Measurements from ENCODE around the gene RAPGEF3.

Gene RAPGEF3

GRCh38 chr12:47698055-47698454 is 60.6 kb downstream of the RAPGEF3 start:
- no peak overlapping the region for H3K4me2 ChIP-seq (ENCODE audit: low read depth, low read length, poor library complexity, severe bottlenecking)
- H4K20me1 ChIP-seq (ENCODE audit: insufficient read depth, low read length, poor library complexity, severe bottlenecking) = peaks cover 17% of the 10 kb centered on the region
- peaks cover 38% of the 10 kb centered on the region for H3K79me2 ChIP-seq (ENCODE audit: insufficient read depth, low read length)
- H3K9me2 ChIP-seq (replicated peaks; ENCODE audit: low read depth, low read length) = no peaks in the 10 kb centered on the region
- H3F3A ChIP-seq (ENCODE audit: low read depth) = no peaks in the 10 kb centered on the region
- no peak overlapping the region for H3K9ac ChIP-seq (ENCODE audit: low read depth, low read length, poor library complexity, severe bottlenecking)
- H3K36me3 ChIP-seq (ENCODE audit: insufficient read depth, low read length) = peaks cover 32% of the 10 kb centered on the region
- TF ChIP-seq EZH2phosphoT487 (IDR thresholded peaks at IDR 0.05; ENCODE audit: borderline replicate concordance) (no peak), CTCF (conservative IDR thresholded peaks at IDR 0.05; ENCODE audit: low read length) (no peak)
- H3K9me3 ChIP-seq (ENCODE audit: insufficient read depth, low read depth, low read length) = no peaks in the 10 kb centered on the region
- H2AFZ ChIP-seq (ENCODE audit: low read length) = no peak overlapping the region
- no peak overlapping the region for H3K4me3 ChIP-seq (ENCODE audit: low read length, poor library complexity, severe bottlenecking)
- no peaks in the 10 kb centered on the region for H3K27me3 ChIP-seq (ENCODE audit: insufficient read depth, low read length, poor library complexity, severe bottlenecking)
- peaks cover 34% of the 10 kb centered on the region for H3K4me1 ChIP-seq (ENCODE audit: insufficient read depth, low read length, poor library complexity, severe bottlenecking)

- Histone ChIP-seq H3K9ac (ENCODE audit: low read depth, low read length, poor library complexity, severe bottlenecking) (no peak overlapping the region), H4K20me1 (ENCODE audit: insufficient read depth, low read length, poor library complexity, severe bottlenecking) (peaks cover 3% of the 10 kb centered on the region), H2AFZ (ENCODE audit: low read length) (no peak overlapping the region), H3K9me2 (replicated peaks; ENCODE audit: low read depth, low read length) (no peaks in the 10 kb centered on the region), H3K4me1 (ENCODE audit: insufficient read depth, low read length, poor library complexity, severe bottlenecking) (no peaks in the 10 kb centered on the region), H3K79me2 (ENCODE audit: insufficient read depth, low read length) (no peaks in the 10 kb centered on the region), H3F3A (ENCODE audit: low read depth) (no peaks in the 10 kb centered on the region), H3K36me3 (ENCODE audit: insufficient read depth, low read length) (peaks cover 45% of the 10 kb centered on the region; the same call in 1 of the 2 replicates), H3K27me3 (ENCODE audit: insufficient read depth, low read length, poor library complexity, severe bottlenecking) (no peaks in the 10 kb centered on the region), H3K4me2 (ENCODE audit: low read depth, low read length, poor library complexity, severe bottlenecking) (no peak overlapping the region), H3K9me3 (ENCODE audit: insufficient read depth, low read depth, low read length) (no peaks in the 10 kb centered on the region), H3K4me3 (ENCODE audit: low read length, poor library complexity, severe bottlenecking) (no peak overlapping the region)
- TF ChIP-seq EZH2phosphoT487 (IDR thresholded peaks at IDR 0.05; ENCODE audit: borderline replicate concordance) = no peak
- TF ChIP-seq CTCF (conservative IDR thresholded peaks at IDR 0.05; ENCODE audit: low read length) = no peak
Measured at GRCh38 chr12:47689215-47689614, 69.5 kb downstream of the RAPGEF3 start.

- Histone ChIP-seq H3K4me2 (ENCODE audit: low read depth, low read length, poor library complexity, severe bottlenecking) (no peak overlapping the region), H3K79me2 (ENCODE audit: insufficient read depth, low read length) (no peaks in the 10 kb centered on the region), H3K9me2 (replicated peaks; ENCODE audit: low read depth, low read length) (no peaks in the 10 kb centered on the region), H3K4me1 (ENCODE audit: insufficient read depth, low read length, poor library complexity, severe bottlenecking) (no peaks in the 10 kb centered on the region), H3K9me3 (ENCODE audit: insufficient read depth, low read depth, low read length) (no peaks in the 10 kb centered on the region), H2AFZ (ENCODE audit: low read length) (no peak overlapping the region), H3K27me3 (ENCODE audit: insufficient read depth, low read length, poor library complexity, severe bottlenecking) (no peaks in the 10 kb centered on the region), H4K20me1 (ENCODE audit: insufficient read depth, low read length, poor library complexity, severe bottlenecking) (peaks cover 3% of the 10 kb centered on the region), H3K9ac (ENCODE audit: low read depth, low read length, poor library complexity, severe bottlenecking) (no peak overlapping the region), H3K36me3 (ENCODE audit: insufficient read depth, low read length) (peaks cover 32% of the 10 kb centered on the region; the same call in 1 of the 2 replicates), H3K4me3 (ENCODE audit: low read length, poor library complexity, severe bottlenecking) (no peak overlapping the region), H3F3A (ENCODE audit: low read depth) (no peaks in the 10 kb centered on the region)
- TF ChIP-seq CTCF (conservative IDR thresholded peaks at IDR 0.05; ENCODE audit: low read length) (no peak), EZH2phosphoT487 (IDR thresholded peaks at IDR 0.05; ENCODE audit: borderline replicate concordance) (no peak)
Measured at GRCh38 chr12:47687636-47688035, 71.0 kb downstream of the RAPGEF3 start.
